DOHH2 (cell line): ENCODE measurements around the gene SECISBP2.

Source experiments
- H3F3A ChIP-seq: fragments of 200-600 bp; sonication (generic), shearing (Covaris generic); 2 replicates; pipeline ENCODE4 v1.6.0; 2016; ENCODE audit warnings: antibody characterized with exemption, mild to moderate bottlenecking; ENCODE audit not compliant: control insufficient read depth, insufficient read depth
- H3K27ac ChIP-seq: fragments of 200-600 bp; sonication (generic); 2 replicates; pipeline ENCODE4 v1.5.1; 2014; ENCODE audit warnings: low read depth, mild to moderate bottlenecking, low read length, moderate library complexity
- H3K27me3 ChIP-seq: fragments of 200-600 bp; sonication (generic); 2 replicates; pipeline ENCODE4 v1.6.1; 2014; ENCODE audit warnings: mild to moderate bottlenecking, low read length, mixed read lengths; ENCODE audit not compliant: control insufficient read depth
- H3K36me3 ChIP-seq: fragments of 200-600 bp; sonication (generic); 2 replicates; pipeline ENCODE4 v1.6.1; 2014; ENCODE audit warnings: mild to moderate bottlenecking, low read length, moderate library complexity, mixed read lengths; ENCODE audit not compliant: control insufficient read depth
- H3K4me1 ChIP-seq: fragments of 200-600 bp; sonication (generic); 2 replicates; pipeline ENCODE4 v1.6.1; 2014; ENCODE audit warnings: mild to moderate bottlenecking, low read length, mixed read lengths; ENCODE audit not compliant: control insufficient read depth
- H3K4me2 ChIP-seq: fragments of 200-600 bp; sonication (generic); 2 replicates; pipeline ENCODE4 v1.6.0; 2014; ENCODE audit warnings: mild to moderate bottlenecking, low read length, moderate library complexity
- H3K4me3 ChIP-seq: fragments of 200-600 bp; sonication (generic); 2 replicates; pipeline ENCODE4 v1.5.1; 2014; ENCODE audit warnings: mild to moderate bottlenecking, low read length, mixed read lengths
- H3K79me2 ChIP-seq: fragments of 200-600 bp; sonication (generic); 2 replicates; pipeline ENCODE4 v1.6.1; 2014; ENCODE audit warnings: mild to moderate bottlenecking, low read length, mixed read lengths; ENCODE audit not compliant: control insufficient read depth
- H3K9me2 ChIP-seq: fragments of 200-600 bp; sonication (generic); replicated peaks from 2 replicates; pipeline ENCODE4 v1.6.1; 2014; ENCODE audit warnings: mild to moderate bottlenecking, low read length, mixed read lengths; ENCODE audit not compliant: control insufficient read depth
- H3K9me3 ChIP-seq: fragments of 200-600 bp; sonication (generic); 2 replicates; pipeline ENCODE4 v1.6.1; 2014; ENCODE audit warnings: antibody characterized with exemption, low read length, mixed read lengths; ENCODE audit not compliant: control insufficient read depth, insufficient read depth
- H4K20me1 ChIP-seq: fragments of 200-600 bp; sonication (generic); 2 replicates; pipeline ENCODE4 v1.6.0; 2014; ENCODE audit warnings: low read depth, mild to moderate bottlenecking, antibody characterized with exemption, low read length, moderate library complexity; ENCODE audit not compliant: control insufficient read depth, insufficient read depth
- CTCF ChIP-seq: fragments of 200-600 bp; sonication (generic); IDR thresholded peaks from one replicate; pipeline ENCODE4 v1.5.1; 2014; ENCODE audit warnings: antibody characterized with exemption, mild to moderate bottlenecking, low read depth, low read length; ENCODE audit not compliant: poor library complexity, severe bottlenecking
- EZH2phosphoT487 ChIP-seq: fragments of 200-600 bp; sonication (generic); IDR thresholded peaks from 2 replicates; pipeline ENCODE4 v1.6.1; 2017; ENCODE audit warnings: borderline replicate concordance, mild to moderate bottlenecking, antibody characterized with exemption, low read length, moderate library complexity, mixed read lengths

Gene SECISBP2

GRCh38 chr9:89323390-89323789 is 5.1 kb downstream of the SECISBP2 start:
- H3K4me2 ChIP-seq = no peak overlapping the region
- no peak overlapping the region for H3K4me3 ChIP-seq
- H3K36me3 ChIP-seq = peaks cover 77% of the 10 kb centered on the region
- H3F3A ChIP-seq = peaks cover 8% of the 10 kb centered on the region
- no peaks in the 10 kb centered on the region for H3K9me2 ChIP-seq
- H3K27ac ChIP-seq = no peak overlapping the region
- H3K9me3 ChIP-seq = no peaks in the 10 kb centered on the region
- no peaks in the 10 kb centered on the region for H3K27me3 ChIP-seq
- no peak for TF ChIP-seq CTCF
- no peak for TF ChIP-seq EZH2phosphoT487
- peaks cover 21% of the 10 kb centered on the region for H3K4me1 ChIP-seq
- H4K20me1 ChIP-seq = no peaks in the 10 kb centered on the region
- peaks cover 70% of the 10 kb centered on the region for H3K79me2 ChIP-seq

GRCh38 chr9:89325733-89326132 is 7.4 kb downstream of the SECISBP2 start:
- Histone ChIP-seq H3F3A (no peaks in the 10 kb centered on the region), H3K4me1 (peaks cover 6% of the 10 kb centered on the region; the same call in 1 of the 2 replicates)
- TF ChIP-seq CTCF (no peak), EZH2phosphoT487 (no peak)

GRCh38 chr9:89328064-89328463 is 9.8 kb downstream of the SECISBP2 start:
- Histone ChIP-seq H3K36me3 (peaks cover 83% of the 10 kb centered on the region), H3K27ac (no peak overlapping the region)
- TF ChIP-seq CTCF = no peak
- no peak for TF ChIP-seq EZH2phosphoT487

More at GRCh38 chr9:89325733-89326132, 7.4 kb downstream of the SECISBP2 start:
- Histone ChIP-seq H3K9me2 (no peaks in the 10 kb centered on the region), H3K4me3 (no peak overlapping the region), H3K36me3 (peaks cover 83% of the 10 kb centered on the region), H3K27me3 (no peaks in the 10 kb centered on the region), H3K4me2 (no peak overlapping the region), H3K27ac (no peak overlapping the region), H3K9me3 (no peaks in the 10 kb centered on the region), H4K20me1 (no peaks in the 10 kb centered on the region), H3K79me2 (peaks cover 51% of the 10 kb centered on the region)

GRCh38 chr9:89329917-89330316 is 11.6 kb downstream of the SECISBP2 start:
- Histone ChIP-seq H3K27ac (no peak overlapping the region), H3K4me2 (no peak overlapping the region), H3K36me3 (peaks cover 93% of the 10 kb centered on the region), H3F3A (no peaks in the 10 kb centered on the region), H3K79me2 (peaks cover 10% of the 10 kb centered on the region), H3K4me3 (no peak overlapping the region), H3K4me1 (no peaks in the 10 kb centered on the region), H3K9me3 (no peaks in the 10 kb centered on the region), H3K27me3 (no peaks in the 10 kb centered on the region), H4K20me1 (no peaks in the 10 kb centered on the region), H3K9me2 (no peaks in the 10 kb centered on the region)
- TF ChIP-seq EZH2phosphoT487 (no peak), CTCF (no peak)

More at GRCh38 chr9:89328064-89328463, 9.8 kb downstream of the SECISBP2 start:
- H3K4me1 ChIP-seq = no peaks in the 10 kb centered on the region
- H3K27me3 ChIP-seq = no peaks in the 10 kb centered on the region
- H3K4me2 ChIP-seq = no peak overlapping the region
- H3K9me2 ChIP-seq = no peaks in the 10 kb centered on the region
- H3K9me3 ChIP-seq = no peaks in the 10 kb centered on the region
- no peaks in the 10 kb centered on the region for H4K20me1 ChIP-seq
- no peaks in the 10 kb centered on the region for H3F3A ChIP-seq
- H3K4me3 ChIP-seq = no peak overlapping the region
- peaks cover 28% of the 10 kb centered on the region for H3K79me2 ChIP-seq
